Activated T-helper 1 cell treated with anti-CD3 and anti-CD28 coated beads, Interleukin-12 subunit alpha, Interleukin-12 subunit beta, Interleukin-2, Interleukin-4 antibody, amounts not matched to agents 30 ng/mL and 10 ng/mL and 1 ng/mL, durations not matched to agents 14 hours and 24 hours and 36 hours (primary cell): ENCODE data around the gene HDAC5. TPM values are rescaled to one million over a fixed set of nuclear protein-coding genes. Genes with fewer than 3 reads are reported as not detected.

Experiments used
- DNase-seq: peaks from one replicate; pipeline ENCODE4 v3.0.0; 2021; ENCODE audit warnings: low spot score
- H3K27ac Mint-ChIP-seq: one replicate; pipeline ENCODE4 v1.8.0; 2021; ENCODE audit warnings: mild to moderate bottlenecking, mixed read lengths
- H3K27me3 Mint-ChIP-seq: one replicate; pipeline ENCODE4 v1.8.0; 2022; ENCODE audit warnings: mild to moderate bottlenecking, moderate library complexity, mixed read lengths; ENCODE audit not compliant: insufficient read depth
- H3K36me3 Mint-ChIP-seq: one replicate; pipeline ENCODE4 v1.8.0; 2021; ENCODE audit warnings: low read depth, mixed read lengths
- H3K4me1 Mint-ChIP-seq: one replicate; pipeline ENCODE4 v1.8.0; 2021; ENCODE audit warnings: low read depth, mixed read lengths
- H3K4me3 Mint-ChIP-seq: one replicate; pipeline ENCODE4 v1.8.0; 2021; ENCODE audit warnings: mild to moderate bottlenecking, moderate library complexity, mixed read lengths
- H3K9me3 Mint-ChIP-seq: one replicate; pipeline ENCODE4 v1.8.0; 2021; ENCODE audit warnings: mixed read lengths
- intact Hi-C: fragments of 100-400 bp; cut with micrococcal nuclease; formaldehyde crosslinking; loops from one replicate; pipeline ENCODE4 v1.15.1; 2024
- total RNA-seq: library from RNA; stranded (reverse); gene quantifications from 2 replicates; pipeline ENCODE4 v1.2.3, GENCODE V29; 2022

The HDAC5 gene
- total RNA-seq, 1 donor from 2014 or later: 20.6 TPM

- H3K36me3 Mint-ChIP-seq: peaks cover 10% of the 10 kb centered on the region
- no peaks in the 10 kb centered on the region for H3K27me3 Mint-ChIP-seq
- H3K4me3 Mint-ChIP-seq: no peak overlapping the region
- peaks cover 20% of the 10 kb centered on the region for H3K4me1 Mint-ChIP-seq
- DNase-seq: no peak
- H3K27ac Mint-ChIP-seq: no peak overlapping the region
- H3K9me3 Mint-ChIP-seq: no peaks in the 10 kb centered on the region
- intact Hi-C loops: no loop called here
Observed at GRCh38 chr17:44084921-44085320, 38.5 kb downstream of the HDAC5 start.

GRCh38 chr17:44084131-44084538, 39.3 kb downstream of the HDAC5 start:
- Mint-ChIP-seq H3K9me3 (no peaks in the 10 kb centered on the region), H3K4me1 (peaks cover 20% of the 10 kb centered on the region), H3K4me3 (no peak overlapping the region), H3K36me3 (peaks cover 10% of the 10 kb centered on the region), H3K27ac (peak overlapping the region; percentile 34), H3K27me3 (no peaks in the 10 kb centered on the region)
- intact Hi-C loops: no loop called here
- DNase-seq: no peak

GRCh38 chr17:44083250-44083849, 40.1 kb downstream of the HDAC5 start:
- Mint-ChIP-seq H3K27me3 (no peaks in the 10 kb centered on the region), H3K27ac (no peak overlapping the region), H3K9me3 (no peaks in the 10 kb centered on the region), H3K36me3 (peaks cover 6% of the 10 kb centered on the region), H3K4me1 (peaks cover 15% of the 10 kb centered on the region), H3K4me3 (no peak overlapping the region)
- no peak for DNase-seq
- intact Hi-C loops: no loop called here

- no peak for DNase-seq
- H3K4me1 Mint-ChIP-seq: peaks cover 11% of the 10 kb centered on the region
- no peaks in the 10 kb centered on the region for H3K9me3 Mint-ChIP-seq
- H3K27me3 Mint-ChIP-seq: no peaks in the 10 kb centered on the region
- peaks cover 6% of the 10 kb centered on the region for H3K36me3 Mint-ChIP-seq
- no peak overlapping the region for H3K4me3 Mint-ChIP-seq
- intact Hi-C loops: no loop called here
- H3K27ac Mint-ChIP-seq: peak overlapping the region; percentile 53
Observed at GRCh38 chr17:44082256-44082927, 41.0 kb downstream of the HDAC5 start.

GRCh38 chr17:44081681-44082080, 41.8 kb downstream of the HDAC5 start:
- no peak overlapping the region for H3K4me3 Mint-ChIP-seq
- no peak overlapping the region for H3K27ac Mint-ChIP-seq
- no peaks in the 10 kb centered on the region for H3K27me3 Mint-ChIP-seq
- no peaks in the 10 kb centered on the region for H3K9me3 Mint-ChIP-seq
- no peak for DNase-seq
- H3K36me3 Mint-ChIP-seq: peaks cover 6% of the 10 kb centered on the region
- peaks cover 4% of the 10 kb centered on the region for H3K4me1 Mint-ChIP-seq
- intact Hi-C loops: no loop called here

GRCh38 chr17:44079877-44080821, 43.3 kb downstream of the HDAC5 start:
- Mint-ChIP-seq H3K27ac (no peak overlapping the region), H3K27me3 (no peaks in the 10 kb centered on the region), H3K9me3 (no peaks in the 10 kb centered on the region), H3K4me1 (no peaks in the 10 kb centered on the region), H3K36me3 (peaks cover 16% of the 10 kb centered on the region), H3K4me3 (no peak overlapping the region)
- intact Hi-C loops: no loop called here
- DNase-seq: no peak

GRCh38 chr17:44078412-44078811, 45.0 kb downstream of the HDAC5 start:
- intact Hi-C loops: no loop called here
- Mint-ChIP-seq H3K4me1 (no peaks in the 10 kb centered on the region), H3K27me3 (no peaks in the 10 kb centered on the region), H3K4me3 (no peak overlapping the region), H3K36me3 (peaks cover 16% of the 10 kb centered on the region), H3K9me3 (no peaks in the 10 kb centered on the region), H3K27ac (no peak overlapping the region)
- no peak for DNase-seq

- no peak for DNase-seq
- Mint-ChIP-seq H3K27ac (no peak overlapping the region), H3K4me1 (no peaks in the 10 kb centered on the region), H3K27me3 (no peaks in the 10 kb centered on the region), H3K9me3 (no peaks in the 10 kb centered on the region), H3K36me3 (peaks cover 12% of the 10 kb centered on the region), H3K4me3 (no peak overlapping the region)
- intact Hi-C loops: no loop called here
Observed at GRCh38 chr17:44077595-44077909, 45.9 kb downstream of the HDAC5 start.

- Mint-ChIP-seq H3K27ac (no peak overlapping the region), H3K4me3 (no peak overlapping the region), H3K27me3 (no peaks in the 10 kb centered on the region), H3K9me3 (no peaks in the 10 kb centered on the region), H3K36me3 (peaks cover 12% of the 10 kb centered on the region), H3K4me1 (peaks cover 3% of the 10 kb centered on the region)
- no peak for DNase-seq
- intact Hi-C loops: no loop called here
Observed at GRCh38 chr17:44076716-44077594, 46.5 kb downstream of the HDAC5 start.

- no peak overlapping the region for H3K27ac Mint-ChIP-seq
- H3K27me3 Mint-ChIP-seq: no peaks in the 10 kb centered on the region
Observed at GRCh38 chr17:44075598-44076293, 47.7 kb downstream of the HDAC5 start.

GRCh38 chr17:44074911-44075285, 48.5 kb downstream of the HDAC5 start:
- Mint-ChIP-seq H3K27ac (no peak overlapping the region), H3K4me1 (peaks cover 12% of the 10 kb centered on the region), H3K4me3 (no peak overlapping the region), H3K9me3 (no peaks in the 10 kb centered on the region), H3K36me3 (peaks cover 13% of the 10 kb centered on the region), H3K27me3 (no peaks in the 10 kb centered on the region)
- no peak for DNase-seq
- intact Hi-C loops: no loop called here

More at GRCh38 chr17:44075598-44076293, 47.7 kb downstream of the HDAC5 start:
- no peak for DNase-seq
- Mint-ChIP-seq H3K36me3 (peaks cover 13% of the 10 kb centered on the region), H3K9me3 (no peaks in the 10 kb centered on the region), H3K4me3 (no peak overlapping the region), H3K4me1 (peaks cover 7% of the 10 kb centered on the region)
- intact Hi-C loops: no loop called here
